Measurements from ENCODE around the gene PDE3B. TPM values are rescaled to one million over a fixed set of nuclear protein-coding genes. Genes with fewer than 3 reads are reported as not detected.

Gene PDE3B
- total and polyA plus RNA-seq, 9 of the 15 experiments (the other 6 are each of a cell fraction or from before 2014, with no cell fraction given): 2.3 to 22.5 (median 12.2) TPM

DNA sequence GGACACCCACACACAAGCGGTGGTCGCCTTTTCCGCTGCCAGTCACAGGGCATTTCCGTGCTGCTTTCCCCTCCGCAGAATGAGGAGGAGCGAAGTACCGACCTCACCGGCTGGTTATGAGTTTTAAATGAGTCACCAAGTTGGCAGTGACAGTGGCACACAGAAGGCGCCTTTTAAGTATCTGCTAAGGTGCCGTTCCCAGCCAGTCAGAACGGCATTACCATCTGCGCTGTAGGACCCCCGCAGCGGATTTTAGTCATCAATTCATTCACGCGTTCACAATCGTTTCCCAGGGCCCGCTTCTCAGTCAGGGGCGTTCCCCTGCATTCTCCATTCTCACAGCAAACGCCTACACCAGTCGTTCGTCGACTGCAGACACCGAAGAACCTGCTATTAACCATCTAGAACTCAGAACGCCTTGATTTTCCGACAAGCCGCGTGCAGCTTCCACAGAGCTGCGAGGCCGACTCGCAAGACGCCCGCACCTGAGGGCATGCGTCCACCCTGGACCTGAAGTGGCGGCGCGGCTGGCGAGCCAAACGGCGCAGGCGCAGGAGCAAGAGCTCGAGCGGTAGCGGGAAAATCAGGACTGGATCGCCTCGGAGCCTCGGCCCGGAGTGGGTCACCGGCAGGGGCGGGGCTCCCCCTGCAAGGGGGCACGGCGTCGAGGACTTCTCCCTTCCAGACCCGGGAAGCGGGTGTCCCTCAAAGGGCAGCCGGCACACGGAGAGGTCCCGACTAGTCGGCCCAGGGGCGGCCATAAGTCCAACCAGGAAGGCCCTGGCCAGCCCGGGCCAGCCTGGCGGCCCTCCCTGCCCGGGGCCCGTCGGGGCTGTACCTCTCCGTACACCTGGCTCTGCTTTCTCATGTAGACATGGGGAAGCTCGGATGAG is 247.8 kb downstream of the PDE3B start (continued):
- TF ChIP-seq CBX3 (IDR thresholded peaks at IDR 0.05; ENCODE audit: borderline replicate concordance in 1 of 2, low read length in 2 of 2): peak in 1 of 2 experiments; percentile 85; a peak in 1 of 3 replicates
- no peak for TF ChIP-seq TAF7 (tag; IDR thresholded peaks at IDR 0.05)
- TF ChIP-seq, protein P1, sequence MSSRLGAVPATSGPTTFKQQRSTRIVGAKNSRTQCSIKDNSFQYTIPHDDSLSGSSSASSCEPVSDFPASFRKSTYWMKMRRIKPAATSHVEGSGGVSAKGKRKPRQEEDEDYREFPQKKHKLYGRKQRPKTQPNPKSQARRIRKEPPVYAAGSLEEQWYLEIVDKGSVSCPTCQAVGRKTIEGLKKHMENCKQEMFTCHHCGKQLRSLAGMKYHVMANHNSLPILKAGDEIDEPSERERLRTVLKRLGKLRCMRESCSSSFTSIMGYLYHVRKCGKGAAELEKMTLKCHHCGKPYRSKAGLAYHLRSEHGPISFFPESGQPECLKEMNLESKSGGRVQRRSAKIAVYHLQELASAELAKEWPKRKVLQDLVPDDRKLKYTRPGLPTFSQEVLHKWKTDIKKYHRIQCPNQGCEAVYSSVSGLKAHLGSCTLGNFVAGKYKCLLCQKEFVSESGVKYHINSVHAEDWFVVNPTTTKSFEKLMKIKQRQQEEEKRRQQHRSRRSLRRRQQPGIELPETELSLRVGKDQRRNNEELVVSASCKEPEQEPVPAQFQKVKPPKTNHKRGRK (tag; IDR thresholded peaks at IDR 0.05): no peak
- TF ChIP-seq ZNF41 (CRISPR knock-in tag; conservative IDR thresholded peaks at IDR 0.05): no peak
- no peak for TF ChIP-seq ATF1 (CRISPR knock-in tag; IDR thresholded peaks at IDR 0.05)
- peak; percentile 24 for TF ChIP-seq ATF1 (tag; IDR thresholded peaks at IDR 0.05)
- TF ChIP-seq KDM5B (IDR thresholded peaks at IDR 0.05; ENCODE audit: insufficient replicate concordance, low read depth, low read length): peak; percentile 83
- no peak for TF ChIP-seq JUND (IDR thresholded peaks at IDR 0.05; ENCODE audit: borderline replicate concordance, low read depth, low read length)
- peak; percentile 36; the same call in 2 of the 3 replicates for TF ChIP-seq JUND (tag; IDR thresholded peaks at IDR 0.05; ENCODE audit: borderline replicate concordance, low read depth, low read length)
- no peak for TF ChIP-seq GTF2E2 (tag; IDR thresholded peaks at IDR 0.05)
- TF ChIP-seq FOXM1 (IDR thresholded peaks at IDR 0.05; ENCODE audit: low read depth): no peak
- TF ChIP-seq FOXM1 (CRISPR knock-in tag; IDR thresholded peaks at IDR 0.05; ENCODE audit: low read depth): no peak; the same call in 1 of the 2 replicates
- TF ChIP-seq EZH2 (IDR thresholded peaks at IDR 0.05; ENCODE audit: borderline replicate concordance, low read depth, low read length): no peak
- TF ChIP-seq, protein P2, sequence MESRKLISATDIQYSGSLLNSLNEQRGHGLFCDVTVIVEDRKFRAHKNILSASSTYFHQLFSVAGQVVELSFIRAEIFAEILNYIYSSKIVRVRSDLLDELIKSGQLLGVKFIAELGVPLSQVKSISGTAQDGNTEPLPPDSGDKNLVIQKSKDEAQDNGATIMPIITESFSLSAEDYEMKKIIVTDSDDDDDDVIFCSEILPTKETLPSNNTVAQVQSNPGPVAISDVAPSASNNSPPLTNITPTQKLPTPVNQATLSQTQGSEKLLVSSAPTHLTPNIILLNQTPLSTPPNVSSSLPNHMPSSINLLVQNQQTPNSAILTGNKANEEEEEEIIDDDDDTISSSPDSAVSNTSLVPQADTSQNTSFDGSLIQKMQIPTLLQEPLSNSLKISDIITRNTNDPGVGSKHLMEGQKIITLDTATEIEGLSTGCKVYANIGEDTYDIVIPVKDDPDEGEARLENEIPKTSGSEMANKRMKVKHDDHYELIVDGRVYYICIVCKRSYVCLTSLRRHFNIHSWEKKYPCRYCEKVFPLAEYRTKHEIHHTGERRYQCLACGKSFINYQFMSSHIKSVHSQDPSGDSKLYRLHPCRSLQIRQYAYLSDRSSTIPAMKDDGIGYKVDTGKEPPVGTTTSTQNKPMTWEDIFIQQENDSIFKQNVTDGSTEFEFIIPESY (CRISPR knock-in tag; IDR thresholded peaks at IDR 0.05): peak; percentile 76
- peak; percentile 84 for TF ChIP-seq ZBTB1 (CRISPR knock-in tag; IDR thresholded peaks at IDR 0.05; ENCODE audit: borderline replicate concordance, low read depth)
- TF ChIP-seq EP400 (IDR thresholded peaks at IDR 0.05): peak; percentile 78
- TF ChIP-seq KHSRP (IDR thresholded peaks at IDR 0.05): no peak
- no peak; the same call in 1 of the 2 replicates for TF ChIP-seq ZNF212 (CRISPR knock-in tag; IDR thresholded peaks at IDR 0.05)
- TF ChIP-seq MYC (IDR thresholded peaks at IDR 0.05; ENCODE audit: low read depth, low read length): peak; percentile 79; the same call in 1 of the 2 replicates
- TF ChIP-seq MYC (CRISPR knock-in tag; IDR thresholded peaks at IDR 0.05; ENCODE audit: borderline replicate concordance, low read depth): no peak
- TF ChIP-seq, protein P3, sequence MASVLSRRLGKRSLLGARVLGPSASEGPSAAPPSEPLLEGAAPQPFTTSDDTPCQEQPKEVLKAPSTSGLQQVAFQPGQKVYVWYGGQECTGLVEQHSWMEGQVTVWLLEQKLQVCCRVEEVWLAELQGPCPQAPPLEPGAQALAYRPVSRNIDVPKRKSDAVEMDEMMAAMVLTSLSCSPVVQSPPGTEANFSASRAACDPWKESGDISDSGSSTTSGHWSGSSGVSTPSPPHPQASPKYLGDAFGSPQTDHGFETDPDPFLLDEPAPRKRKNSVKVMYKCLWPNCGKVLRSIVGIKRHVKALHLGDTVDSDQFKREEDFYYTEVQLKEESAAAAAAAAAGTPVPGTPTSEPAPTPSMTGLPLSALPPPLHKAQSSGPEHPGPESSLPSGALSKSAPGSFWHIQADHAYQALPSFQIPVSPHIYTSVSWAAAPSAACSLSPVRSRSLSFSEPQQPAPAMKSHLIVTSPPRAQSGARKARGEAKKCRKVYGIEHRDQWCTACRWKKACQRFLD (CRISPR knock-in tag; IDR thresholded peaks at IDR 0.05): no peak; the same call in 1 of the 2 replicates
- TF ChIP-seq ZFP30 (CRISPR knock-in tag; IDR thresholded peaks at IDR 0.05; ENCODE audit: borderline replicate concordance): no peak
- TF ChIP-seq NR4A1 (CRISPR knock-in tag; IDR thresholded peaks at IDR 0.05): no peak
- TF ChIP-seq NR4A1 (tag; IDR thresholded peaks at IDR 0.05): peak; percentile 17; the same call in 1 of the 2 replicates
- TF ChIP-seq NUFIP1 (IDR thresholded peaks at IDR 0.05; ENCODE audit: partially characterized antibody): no peak

Data from K562 (cell line).